HL-60 (cell line): ENCODE data around the gene SREBF1.

Source experiments
- DNase-seq, 2 experiments: peaks; one replicate each; pipeline ENCODE4 v3.0.0-alpha.2; 2010 to 2020; ENCODE audit warnings: low read depth in 1 of 2, low spot score in 1 of 2
- H3K27ac ChIP-seq: fragments of 250-450 bp; sonication (Bioruptor Pico); replicated peaks from 2 replicates; pipeline ENCODE4 v1.5.1; 2020; ENCODE audit warnings: mild to moderate bottlenecking, moderate library complexity
- H3K27me3 ChIP-seq: fragments of 250-450 bp; sonication (Bioruptor Pico); 2 replicates; pipeline ENCODE4 v1.5.1; 2021; ENCODE audit warnings: mild to moderate bottlenecking, moderate library complexity; ENCODE audit not compliant: insufficient read depth, poor library complexity, severe bottlenecking
- H3K4me3 ChIP-seq: replicated peaks from 2 replicates; pipeline ENCODE4 v1.5.1; 2011; ENCODE audit warnings: mild to moderate bottlenecking, control low read depth, low read length; ENCODE audit not compliant: insufficient read depth
- GABPA ChIP-seq: IDR thresholded peaks from 2 replicates; pipeline ENCODE4 v1.6.1; 2012; ENCODE audit warnings: low read depth
- POLR2AphosphoS5 ChIP-seq: IDR thresholded peaks from 2 replicates; pipeline ENCODE4 v1.6.1; 2012; ENCODE audit warnings: low read depth
- SPI1 ChIP-seq: IDR thresholded peaks from 2 replicates; pipeline ENCODE4 v1.6.1; 2012; ENCODE audit warnings: low read depth, mild to moderate bottlenecking, borderline replicate concordance
- TF ChIP-seq, protein P1 (sequence below): IDR thresholded peaks from one replicate; pipeline ENCODE4 v1.5.1; 2011; ENCODE audit warnings: low read length, control low read depth, inconsistent platforms; ENCODE audit not compliant: insufficient read depth
- TF ChIP-seq, protein P2 (sequence below): IDR thresholded peaks from 2 replicates; pipeline ENCODE4 v1.6.1; 2012; ENCODE audit warnings: low read depth; ENCODE audit not compliant: insufficient replicate concordance

Gene SREBF1

DNA sequence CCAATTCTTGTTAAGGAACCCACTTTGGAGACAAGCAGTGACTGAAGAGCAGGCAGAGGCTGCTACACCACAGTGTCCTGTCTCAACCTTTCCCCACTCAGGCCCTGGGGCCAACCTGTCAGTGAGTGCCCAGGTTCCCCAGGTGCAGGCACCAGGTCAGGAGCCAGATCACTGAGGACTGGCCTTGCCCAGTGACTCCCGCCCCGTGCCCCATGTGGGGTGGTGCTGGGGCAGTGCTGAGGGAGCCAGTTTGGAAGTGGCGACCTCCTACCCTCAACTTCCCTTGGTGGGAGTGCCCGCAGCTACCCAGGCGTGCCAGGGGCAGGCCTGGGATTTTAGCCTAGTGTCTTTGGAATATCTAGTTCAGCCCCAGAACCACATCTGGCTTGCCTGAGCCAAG is 29.3 kb downstream of the SREBF1 start:
- no peaks in the 10 kb centered on the region for H3K27me3 ChIP-seq
- DNase-seq, result no peak
- no peak overlapping the region for H3K4me3 ChIP-seq
- H3K27ac ChIP-seq, result no peak overlapping the region
- TF ChIP-seq SPI1 (no peak), POLR2AphosphoS5 (no peak), GABPA (no peak)
- TF ChIP-seq, protein P1, sequence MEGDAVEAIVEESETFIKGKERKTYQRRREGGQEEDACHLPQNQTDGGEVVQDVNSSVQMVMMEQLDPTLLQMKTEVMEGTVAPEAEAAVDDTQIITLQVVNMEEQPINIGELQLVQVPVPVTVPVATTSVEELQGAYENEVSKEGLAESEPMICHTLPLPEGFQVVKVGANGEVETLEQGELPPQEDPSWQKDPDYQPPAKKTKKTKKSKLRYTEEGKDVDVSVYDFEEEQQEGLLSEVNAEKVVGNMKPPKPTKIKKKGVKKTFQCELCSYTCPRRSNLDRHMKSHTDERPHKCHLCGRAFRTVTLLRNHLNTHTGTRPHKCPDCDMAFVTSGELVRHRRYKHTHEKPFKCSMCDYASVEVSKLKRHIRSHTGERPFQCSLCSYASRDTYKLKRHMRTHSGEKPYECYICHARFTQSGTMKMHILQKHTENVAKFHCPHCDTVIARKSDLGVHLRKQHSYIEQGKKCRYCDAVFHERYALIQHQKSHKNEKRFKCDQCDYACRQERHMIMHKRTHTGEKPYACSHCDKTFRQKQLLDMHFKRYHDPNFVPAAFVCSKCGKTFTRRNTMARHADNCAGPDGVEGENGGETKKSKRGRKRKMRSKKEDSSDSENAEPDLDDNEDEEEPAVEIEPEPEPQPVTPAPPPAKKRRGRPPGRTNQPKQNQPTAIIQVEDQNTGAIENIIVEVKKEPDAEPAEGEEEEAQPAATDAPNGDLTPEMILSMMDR, result no peak
- TF ChIP-seq, protein P2, sequence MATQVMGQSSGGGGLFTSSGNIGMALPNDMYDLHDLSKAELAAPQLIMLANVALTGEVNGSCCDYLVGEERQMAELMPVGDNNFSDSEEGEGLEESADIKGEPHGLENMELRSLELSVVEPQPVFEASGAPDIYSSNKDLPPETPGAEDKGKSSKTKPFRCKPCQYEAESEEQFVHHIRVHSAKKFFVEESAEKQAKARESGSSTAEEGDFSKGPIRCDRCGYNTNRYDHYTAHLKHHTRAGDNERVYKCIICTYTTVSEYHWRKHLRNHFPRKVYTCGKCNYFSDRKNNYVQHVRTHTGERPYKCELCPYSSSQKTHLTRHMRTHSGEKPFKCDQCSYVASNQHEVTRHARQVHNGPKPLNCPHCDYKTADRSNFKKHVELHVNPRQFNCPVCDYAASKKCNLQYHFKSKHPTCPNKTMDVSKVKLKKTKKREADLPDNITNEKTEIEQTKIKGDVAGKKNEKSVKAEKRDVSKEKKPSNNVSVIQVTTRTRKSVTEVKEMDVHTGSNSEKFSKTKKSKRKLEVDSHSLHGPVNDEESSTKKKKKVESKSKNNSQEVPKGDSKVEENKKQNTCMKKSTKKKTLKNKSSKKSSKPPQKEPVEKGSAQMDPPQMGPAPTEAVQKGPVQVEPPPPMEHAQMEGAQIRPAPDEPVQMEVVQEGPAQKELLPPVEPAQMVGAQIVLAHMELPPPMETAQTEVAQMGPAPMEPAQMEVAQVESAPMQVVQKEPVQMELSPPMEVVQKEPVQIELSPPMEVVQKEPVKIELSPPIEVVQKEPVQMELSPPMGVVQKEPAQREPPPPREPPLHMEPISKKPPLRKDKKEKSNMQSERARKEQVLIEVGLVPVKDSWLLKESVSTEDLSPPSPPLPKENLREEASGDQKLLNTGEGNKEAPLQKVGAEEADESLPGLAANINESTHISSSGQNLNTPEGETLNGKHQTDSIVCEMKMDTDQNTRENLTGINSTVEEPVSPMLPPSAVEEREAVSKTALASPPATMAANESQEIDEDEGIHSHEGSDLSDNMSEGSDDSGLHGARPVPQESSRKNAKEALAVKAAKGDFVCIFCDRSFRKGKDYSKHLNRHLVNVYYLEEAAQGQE, result no peak

DNA sequence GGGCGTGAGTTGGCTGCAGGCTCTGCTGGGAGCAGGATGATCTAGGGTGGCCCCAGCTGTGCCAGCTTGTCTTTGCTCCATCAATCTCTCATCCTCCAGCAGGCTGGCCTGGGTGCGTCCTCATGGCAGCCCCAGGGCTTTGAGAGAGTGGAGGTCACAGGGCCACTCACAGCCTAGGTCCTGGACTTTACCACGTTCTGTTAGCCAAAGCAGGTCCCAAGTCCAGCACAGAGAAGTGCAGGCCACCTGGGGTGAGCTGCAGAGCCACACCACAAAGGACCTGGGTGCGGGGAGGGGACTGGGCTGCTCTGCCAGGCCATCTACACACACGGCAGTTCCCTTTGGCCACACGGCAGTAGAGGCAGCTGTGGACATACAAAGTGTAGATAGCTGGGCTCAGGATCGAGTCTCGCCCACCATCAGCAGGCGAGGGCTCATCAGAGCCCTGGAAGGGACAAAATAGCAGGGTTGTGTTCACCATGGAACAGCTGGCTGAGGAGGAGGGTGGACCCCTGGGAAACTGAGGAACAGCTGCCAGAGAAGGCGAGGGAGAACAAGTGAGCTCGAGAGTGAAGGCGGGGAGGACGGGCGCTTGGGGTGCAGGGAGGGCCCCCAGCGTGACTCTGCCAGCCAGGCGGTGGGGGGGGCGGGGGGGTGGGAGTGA is 30.0 kb downstream of the SREBF1 start:
- DNase-seq, result no peak
- TF ChIP-seq, protein P2, result no peak
- no peak for TF ChIP-seq POLR2AphosphoS5
- no peak for TF ChIP-seq GABPA
- TF ChIP-seq, protein P1, result no peak
- TF ChIP-seq SPI1, result no peak

DNA sequence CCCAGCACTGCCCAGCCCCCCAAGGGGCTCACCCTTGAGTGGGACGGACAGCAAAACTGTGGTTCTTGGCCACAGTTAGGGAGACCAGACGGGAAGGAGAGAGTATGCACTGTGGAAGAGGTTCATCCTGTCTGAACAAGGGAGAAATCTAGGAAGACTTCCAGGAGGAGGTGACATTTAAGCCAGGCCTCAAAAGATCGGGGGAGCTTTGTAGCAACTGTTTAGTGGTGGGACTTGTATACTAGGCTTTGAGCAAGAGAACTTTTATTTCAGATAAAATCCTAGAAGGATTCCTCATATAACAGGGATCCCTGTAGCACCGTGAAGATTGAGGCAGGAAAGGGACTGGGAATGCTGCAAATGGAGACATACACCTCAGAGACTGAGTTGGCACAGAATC is 30.8 kb downstream of the SREBF1 start:
- DNase-seq, result no peak
- no peak overlapping the region for H3K27ac ChIP-seq
- no peak overlapping the region for H3K4me3 ChIP-seq
- TF ChIP-seq SPI1, result no peak
- TF ChIP-seq, protein P1, result no peak
- no peaks in the 10 kb centered on the region for H3K27me3 ChIP-seq

More for the DNA sequence above, 30.0 kb downstream of the SREBF1 start:
- Histone ChIP-seq H3K27ac (no peak overlapping the region), H3K27me3 (no peaks in the 10 kb centered on the region), H3K4me3 (no peak overlapping the region)

DNA sequence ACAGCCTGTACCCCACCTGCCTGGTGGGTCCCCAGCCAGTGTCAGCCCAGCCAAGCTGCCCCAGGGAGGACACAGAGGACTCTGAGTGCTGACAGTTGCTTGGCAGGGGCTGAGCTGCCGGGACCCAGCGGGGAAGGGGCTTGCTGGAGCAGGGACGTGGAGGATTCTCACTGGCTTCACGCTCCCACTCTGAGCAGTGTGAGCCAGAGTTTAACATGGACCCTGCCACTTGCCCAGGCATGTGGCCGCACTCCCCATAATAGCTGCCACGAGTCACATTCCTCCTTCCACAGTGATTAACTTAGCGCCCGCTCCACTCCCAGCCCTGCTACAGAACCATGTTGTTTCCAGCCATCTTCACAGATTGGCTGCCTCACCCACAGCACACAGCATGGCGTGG is 31.2 kb downstream of the SREBF1 start:
- DNase-seq, result no peak
- H3K27me3 ChIP-seq, result no peaks in the 10 kb centered on the region
- H3K4me3 ChIP-seq, result no peak overlapping the region
- H3K27ac ChIP-seq, result no peak overlapping the region
- no peak for TF ChIP-seq SPI1
- TF ChIP-seq, protein P2, result no peak
- TF ChIP-seq, protein P1, result no peak
- no peak for TF ChIP-seq POLR2AphosphoS5
